ENCODE measurements around the gene BCAR1. TPM values are rescaled to one million over a fixed set of nuclear protein-coding genes. Genes with fewer than 3 reads are reported as not detected.
A peak's percentile ranks its signal among the peaks of the same experiment; 100 is the strongest.

BCAR1 gene
- total RNA-seq: not detected

GRCh38 chr16:75251280-75252048 lies at the start of gene BCAR1:
TSS of gene BCAR1 (minus strand) at chr16:75251624. CDS start at chr16:75251482, 142 bp downstream.
- Mint-ChIP-seq H3K36me3 (no peaks in the 10 kb centered on the region), H3K27me3 (peaks cover 24 to 40% of the 10 kb centered on the region in 2 donors), H3K9me3 (no peaks in the 10 kb centered on the region), H3K4me3 (no peak within 1 kb of the TSS), H3K4me1 (ENCODE audit: low read depth in 2 of 2) (no peaks in the 10 kb centered on the region), H3K27ac (no peak within 1 kb of the TSS)
- peak; percentile 25 to 62 for ATAC-seq
- DNase-seq (ENCODE audit: low spot score): no peak

GRCh38 chr16:75298267-75298666 lies 46.8 kb upstream of the BCAR1 start:
- DNase-seq (ENCODE audit: low spot score) (no peak), ATAC-seq (no peak)
- H3K9me3 Mint-ChIP-seq: no peaks in the 10 kb centered on the region
- peaks cover 32 to 40% of the 10 kb centered on the region in 2 donors for H3K27me3 Mint-ChIP-seq
- no peak overlapping the region for H3K4me3 Mint-ChIP-seq
- peaks cover 52% of the 10 kb centered on the region for H3K36me3 Mint-ChIP-seq
- H3K4me1 Mint-ChIP-seq (ENCODE audit: low read depth in 2 of 2): peaks cover 0 to 4% of the 10 kb centered on the region in 2 donors
- H3K27ac Mint-ChIP-seq: no peak overlapping the region

GRCh38 chr16:75296606-75297005 lies 45.2 kb upstream of the BCAR1 start:
- H3K4me1 Mint-ChIP-seq (ENCODE audit: low read depth in 2 of 2): peaks cover 0 to 4% of the 10 kb centered on the region in 2 donors
- no peak overlapping the region for H3K27ac Mint-ChIP-seq
- H3K27me3 Mint-ChIP-seq: peaks cover 43 to 51% of the 10 kb centered on the region in 2 donors
- H3K4me3 Mint-ChIP-seq: no peak overlapping the region
- peaks cover 58% of the 10 kb centered on the region for H3K36me3 Mint-ChIP-seq
- H3K9me3 Mint-ChIP-seq: no peaks in the 10 kb centered on the region
- no peak for ATAC-seq
- DNase-seq (ENCODE audit: low spot score): no peak

GRCh38 chr16:75294773-75295459 lies 43.5 kb upstream of the BCAR1 start:
- peaks cover 50% of the 10 kb centered on the region for H3K36me3 Mint-ChIP-seq

GRCh38 chr16:75293772-75294171 lies 42.3 kb upstream of the BCAR1 start:
- Mint-ChIP-seq H3K4me3 (no peak overlapping the region), H3K36me3 (peaks cover 44% of the 10 kb centered on the region), H3K27me3 (peaks cover 40 to 54% of the 10 kb centered on the region in 2 donors), H3K9me3 (no peaks in the 10 kb centered on the region), H3K27ac (no peak overlapping the region), H3K4me1 (ENCODE audit: low read depth in 2 of 2) (peaks cover 4% of the 10 kb centered on the region in 2 donors)
- DNase-seq (ENCODE audit: low spot score): no peak
- ATAC-seq: no peak

More at GRCh38 chr16:75294773-75295459, 43.5 kb upstream of the BCAR1 start:
- peaks cover 42 to 54% of the 10 kb centered on the region in 2 donors for H3K27me3 Mint-ChIP-seq
- ATAC-seq (no peak), DNase-seq (ENCODE audit: low spot score) (no peak)
- H3K27ac Mint-ChIP-seq: no peak overlapping the region
- H3K9me3 Mint-ChIP-seq: no peaks in the 10 kb centered on the region
- H3K4me3 Mint-ChIP-seq: no peak overlapping the region
- peaks cover 0 to 3% of the 10 kb centered on the region in 2 donors for H3K4me1 Mint-ChIP-seq (ENCODE audit: low read depth in 2 of 2)

GRCh38 chr16:75293173-75293572 lies 41.7 kb upstream of the BCAR1 start:
- H3K9me3 Mint-ChIP-seq: no peaks in the 10 kb centered on the region
- ATAC-seq (no peak), DNase-seq (ENCODE audit: low spot score) (no peak)
- peaks cover 42 to 60% of the 10 kb centered on the region in 2 donors for H3K27me3 Mint-ChIP-seq
- H3K4me3 Mint-ChIP-seq: no peak overlapping the region
- peaks cover 9 to 10% of the 10 kb centered on the region in 2 donors for H3K4me1 Mint-ChIP-seq (ENCODE audit: low read depth in 2 of 2)
- H3K36me3 Mint-ChIP-seq: peaks cover 43% of the 10 kb centered on the region
- no peak overlapping the region for H3K27ac Mint-ChIP-seq

- H3K36me3 Mint-ChIP-seq: peaks cover 38% of the 10 kb centered on the region
Measured at GRCh38 chr16:75292691-75293090, 41.3 kb upstream of the BCAR1 start.

GRCh38 chr16:75289189-75289588 lies 37.8 kb upstream of the BCAR1 start:
- Mint-ChIP-seq H3K4me3 (no peak overlapping the region), H3K4me1 (ENCODE audit: low read depth in 2 of 2) (peaks cover 14 to 16% of the 10 kb centered on the region in 2 donors), H3K27me3 (peaks cover 51 to 70% of the 10 kb centered on the region in 2 donors), H3K27ac (no peak overlapping the region), H3K36me3 (peaks cover 31% of the 10 kb centered on the region), H3K9me3 (no peaks in the 10 kb centered on the region)
- ATAC-seq: no peak
- DNase-seq (ENCODE audit: low spot score): no peak

More at GRCh38 chr16:75292691-75293090, 41.3 kb upstream of the BCAR1 start:
- DNase-seq (ENCODE audit: low spot score): no peak
- H3K4me3 Mint-ChIP-seq: no peak overlapping the region
- H3K4me1 Mint-ChIP-seq (ENCODE audit: low read depth in 2 of 2): peaks cover 9 to 11% of the 10 kb centered on the region in 2 donors
- no peaks in the 10 kb centered on the region for H3K9me3 Mint-ChIP-seq
- peaks cover 39 to 57% of the 10 kb centered on the region in 2 donors for H3K27me3 Mint-ChIP-seq
- no peak for ATAC-seq
- H3K27ac Mint-ChIP-seq: no peak overlapping the region

GRCh38 chr16:75288596-75289120 lies 37.2 kb upstream of the BCAR1 start:
- DNase-seq (ENCODE audit: low spot score) (peak; percentile 77), ATAC-seq (peak; percentile 91 to 92)
- H3K9me3 Mint-ChIP-seq: no peaks in the 10 kb centered on the region
- peak overlapping the region; percentile 59 for H3K4me3 Mint-ChIP-seq
- H3K4me1 Mint-ChIP-seq (ENCODE audit: low read depth in 2 of 2): peaks cover 14 to 16% of the 10 kb centered on the region in 2 donors
- peaks cover 26% of the 10 kb centered on the region for H3K36me3 Mint-ChIP-seq
- H3K27me3 Mint-ChIP-seq: peaks cover 48 to 68% of the 10 kb centered on the region in 2 donors
- H3K27ac Mint-ChIP-seq: peak overlapping the region in 1 of 2 donors; percentile 66

GRCh38 chr16:75288181-75288580 lies 36.8 kb upstream of the BCAR1 start:
- Mint-ChIP-seq H3K9me3 (no peaks in the 10 kb centered on the region), H3K4me1 (ENCODE audit: low read depth in 2 of 2) (peaks cover 14 to 16% of the 10 kb centered on the region in 2 donors), H3K27ac (peak overlapping the region in 1 of 2 donors; percentile 66), H3K4me3 (peak overlapping the region; percentile 59), H3K27me3 (peaks cover 46 to 65% of the 10 kb centered on the region in 2 donors), H3K36me3 (peaks cover 25% of the 10 kb centered on the region)
- ATAC-seq (peak in 1 of 2 donors; percentile 26), DNase-seq (ENCODE audit: low spot score) (no peak)

GRCh38 chr16:75287708-75288107 lies 36.3 kb upstream of the BCAR1 start:
- peaks cover 14 to 16% of the 10 kb centered on the region in 2 donors for H3K4me1 Mint-ChIP-seq (ENCODE audit: low read depth in 2 of 2)
- H3K4me3 Mint-ChIP-seq: no peak overlapping the region
- peak in 1 of 2 donors; percentile 18 for ATAC-seq
- peaks cover 42 to 60% of the 10 kb centered on the region in 2 donors for H3K27me3 Mint-ChIP-seq
- no peaks in the 10 kb centered on the region for H3K9me3 Mint-ChIP-seq
- peaks cover 22% of the 10 kb centered on the region for H3K36me3 Mint-ChIP-seq
- no peak overlapping the region for H3K27ac Mint-ChIP-seq
- no peak for DNase-seq (ENCODE audit: low spot score)

GRCh38 chr16:75286389-75286788 lies 35.0 kb upstream of the BCAR1 start:
- Mint-ChIP-seq H3K36me3 (peaks cover 13% of the 10 kb centered on the region), H3K9me3 (no peaks in the 10 kb centered on the region), H3K4me3 (no peak overlapping the region)

GRCh38 chr16:75282466-75283281 lies 31.2 kb upstream of the BCAR1 start:
- Mint-ChIP-seq H3K4me1 (ENCODE audit: low read depth in 2 of 2) (peaks cover 5% of the 10 kb centered on the region in 2 donors), H3K9me3 (no peaks in the 10 kb centered on the region), H3K4me3 (no peak overlapping the region), H3K27ac (no peak overlapping the region), H3K27me3 (peaks cover 50 to 63% of the 10 kb centered on the region in 2 donors), H3K36me3 (peaks cover 8% of the 10 kb centered on the region)
- DNase-seq (ENCODE audit: low spot score) (no peak), ATAC-seq (no peak)

More at GRCh38 chr16:75286389-75286788, 35.0 kb upstream of the BCAR1 start:
- peaks cover 14 to 16% of the 10 kb centered on the region in 2 donors for H3K4me1 Mint-ChIP-seq (ENCODE audit: low read depth in 2 of 2)
- peaks cover 42 to 59% of the 10 kb centered on the region in 2 donors for H3K27me3 Mint-ChIP-seq
- ATAC-seq (no peak), DNase-seq (ENCODE audit: low spot score) (no peak)
- no peak overlapping the region for H3K27ac Mint-ChIP-seq

All from natural killer cell treated with Interleukin-12 subunit alpha and Interleukin-12 subunit beta and Interleukin-15 and Interleukin-18, amount 100 ng/mL, for 72 hours (primary cell).